Measurements from ENCODE around the gene CMC4.

CMC4 gene

GRCh38 chrX:155026727-155027508 is 44.0 kb downstream of the CMC4 start, which contains the start of gene FUNDC2:
TSS of gene FUNDC2 (plus strand) at chrX:155026844. CDS start at chrX:155026939, 95 bp downstream.
- TF ChIP-seq FOXP2 (optimal IDR thresholded peaks at IDR 0.05; ENCODE audit: borderline replicate concordance, extremely low read depth, extremely low read length, insufficient read depth): peak; percentile 64
- TF ChIP-seq REST (IDR thresholded peaks at IDR 0.05; ENCODE audit: insufficient read depth in 1 of 2, low read depth in 2 of 2, low read length in 2 of 2): no peak

DNA sequence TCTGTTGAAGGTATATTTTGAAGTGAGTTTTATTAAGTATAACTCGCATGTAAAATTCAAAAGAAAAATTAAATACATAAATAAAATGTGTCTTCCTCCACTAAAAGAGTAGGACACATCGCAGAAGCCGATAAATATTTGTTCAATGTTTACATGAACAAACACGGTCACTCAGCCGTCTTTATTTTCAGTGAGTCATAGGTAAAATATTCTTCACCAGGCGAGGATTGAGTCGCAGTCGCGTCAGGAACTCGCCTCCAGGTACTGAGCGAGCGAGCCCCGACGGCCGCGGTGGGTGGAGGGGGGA is 44.6 kb downstream of the CMC4 start:
- TF ChIP-seq REST (IDR thresholded peaks at IDR 0.05; ENCODE audit: insufficient read depth in 1 of 2, low read depth in 2 of 2, low read length in 2 of 2): no peak
- no peak for TF ChIP-seq SIN3A (IDR thresholded peaks at IDR 0.05; ENCODE audit: borderline replicate concordance, insufficient read depth, low read length)
- TF ChIP-seq POLR2AphosphoS5 (IDR thresholded peaks at IDR 0.05; ENCODE audit: low read depth, low read length): no peak; the same call in 1 of the 2 replicates
- no peak for TF ChIP-seq FOXP2 (optimal IDR thresholded peaks at IDR 0.05; ENCODE audit: borderline replicate concordance, extremely low read depth, extremely low read length, insufficient read depth)
- no peak for TF ChIP-seq TAF1 (IDR thresholded peaks at IDR 0.05; ENCODE audit: borderline replicate concordance, insufficient read depth, low read length)

DNA sequence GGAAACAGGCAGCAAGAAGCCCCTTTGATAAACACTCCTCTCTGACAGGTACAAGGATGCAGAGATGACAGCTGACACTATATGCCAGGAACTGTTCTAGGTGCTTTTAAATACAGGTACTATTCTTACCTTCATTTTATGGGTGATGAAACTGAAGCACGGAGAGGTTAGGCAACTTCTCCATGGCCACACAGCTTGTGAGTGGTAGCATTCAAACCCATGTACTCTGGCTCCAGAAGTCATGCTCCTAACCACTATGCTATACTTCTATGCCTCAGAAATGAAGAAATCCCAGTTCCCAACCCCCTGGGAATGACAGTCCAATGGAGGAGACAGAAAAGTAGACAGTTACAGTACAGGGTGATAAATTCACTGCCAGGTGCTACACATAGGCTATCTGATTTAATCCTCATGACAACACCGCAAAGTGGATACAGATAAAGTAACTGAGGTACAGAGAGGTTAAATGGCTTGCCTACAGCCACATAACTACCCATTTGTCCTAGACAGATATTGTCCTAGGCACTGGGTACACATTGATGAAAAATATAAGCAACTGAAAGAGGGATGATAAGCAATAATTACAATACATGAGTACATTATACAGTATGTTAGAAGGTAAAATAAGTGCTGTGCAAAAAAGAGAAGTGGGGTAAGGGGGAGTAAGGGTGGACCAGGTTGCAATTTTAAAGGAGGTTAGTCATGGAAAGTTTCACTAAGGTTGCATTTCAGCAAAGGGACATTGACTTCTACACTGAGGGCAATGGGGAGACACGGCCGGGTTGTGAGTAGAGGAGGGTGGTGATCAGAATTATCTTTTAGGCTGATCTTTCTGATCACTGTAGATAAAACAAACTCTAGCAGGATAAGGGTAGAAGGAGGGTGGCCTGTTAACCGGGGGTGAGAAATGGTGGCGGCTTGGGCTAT is 46.8 kb downstream of the CMC4 start:
- TF ChIP-seq TAF1 (IDR thresholded peaks at IDR 0.05; ENCODE audit: borderline replicate concordance, insufficient read depth, low read length) (no peak), SIN3A (IDR thresholded peaks at IDR 0.05; ENCODE audit: borderline replicate concordance, insufficient read depth, low read length) (no peak), POLR2AphosphoS5 (IDR thresholded peaks at IDR 0.05; ENCODE audit: low read depth, low read length) (no peak)

DNA sequence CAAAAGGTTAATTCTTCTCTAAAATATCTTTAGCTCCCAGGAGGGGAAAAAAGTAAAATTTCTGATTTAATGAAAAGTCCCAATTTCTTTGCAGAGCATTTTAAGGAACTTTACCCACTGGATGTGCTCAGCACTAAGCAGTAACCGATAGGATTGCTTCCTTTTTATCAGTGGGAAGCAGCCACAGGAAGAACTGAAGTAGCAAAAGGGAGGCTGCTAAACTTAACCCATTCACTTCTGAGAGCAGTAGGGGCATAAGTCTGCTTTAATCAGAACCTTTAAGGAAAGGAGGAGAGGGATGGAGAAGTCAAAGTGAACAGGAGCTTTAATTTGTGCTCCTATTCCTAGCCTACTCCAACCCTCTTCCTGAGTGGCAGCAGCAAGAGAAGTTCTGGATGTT is 48.4 kb downstream of the CMC4 start, which contains the start of gene F8:
Gene F8 (minus strand): TSS at position 139 of the 400 bp plus-strand sequence. CDS start 171 bp downstream, outside the sequence.
- TF ChIP-seq POLR2AphosphoS5 (IDR thresholded peaks at IDR 0.05; ENCODE audit: low read depth, low read length): no peak
- no peak for TF ChIP-seq SIN3A (IDR thresholded peaks at IDR 0.05; ENCODE audit: borderline replicate concordance, insufficient read depth, low read length)
- no peak for TF ChIP-seq TAF1 (IDR thresholded peaks at IDR 0.05; ENCODE audit: borderline replicate concordance, insufficient read depth, low read length)
- no peak for TF ChIP-seq FOXP2 (optimal IDR thresholded peaks at IDR 0.05; ENCODE audit: borderline replicate concordance, extremely low read depth, extremely low read length, insufficient read depth)
- no peak for TF ChIP-seq REST (IDR thresholded peaks at IDR 0.05; ENCODE audit: insufficient read depth in 1 of 2, low read depth in 2 of 2, low read length in 2 of 2)

DNA sequence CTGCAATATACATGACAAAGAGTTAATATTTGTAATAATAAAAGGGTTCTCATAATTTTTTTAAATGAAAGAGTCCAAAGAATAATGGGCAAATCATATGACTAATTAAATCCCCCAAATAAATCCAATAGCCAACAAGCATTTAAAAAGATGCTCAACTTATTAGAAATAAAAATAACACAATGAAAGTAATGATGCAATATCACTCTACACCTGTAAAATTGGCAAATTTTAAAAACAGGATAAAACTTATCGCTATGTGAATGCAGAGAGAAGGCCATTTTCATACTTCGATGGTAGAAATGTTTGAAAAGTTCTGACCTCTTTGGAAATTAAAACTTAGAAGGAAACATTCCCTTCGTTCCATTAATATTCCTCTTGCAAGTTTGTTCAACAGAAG is 50.3 kb downstream of the CMC4 start:
- TF ChIP-seq REST (IDR thresholded peaks at IDR 0.05; ENCODE audit: insufficient read depth in 1 of 2, low read depth in 2 of 2, low read length in 2 of 2): no peak
- TF ChIP-seq POLR2AphosphoS5 (IDR thresholded peaks at IDR 0.05; ENCODE audit: low read depth, low read length): no peak
- no peak for TF ChIP-seq SIN3A (IDR thresholded peaks at IDR 0.05; ENCODE audit: borderline replicate concordance, insufficient read depth, low read length)

Data from PFSK-1 (cell line).